Neural progenitor cell (in vitro differentiated cells): ENCODE results near the gene DCP1A. TPM values are rescaled to one million over a fixed set of nuclear protein-coding genes. Genes with fewer than 3 reads are reported as not detected.
"Not testable (repeated sequence)": the region's sequence is repeated elsewhere in the genome, so short reads cannot be mapped to it uniquely, and the experiment has no call there.

Source experiments
- DNase-seq: peaks from one replicate; pipeline ENCODE4 v3.0.0-alpha.2; 2016; ENCODE audit warnings: low spot score
- H2AFZ ChIP-seq: fragments of 200-600 bp; sonication (generic); replicated peaks from 2 replicates; pipeline ENCODE4 v1.6.1; 2016; ENCODE audit warnings: antibody characterized with exemption
- H3F3A ChIP-seq: fragments of 200-600 bp; sonication (generic); 2 replicates; pipeline ENCODE4 v1.6.1; 2016; ENCODE audit warnings: antibody characterized with exemption, low read depth
- H3K27ac ChIP-seq: fragments of 200-600 bp; sonication (generic); 2 replicates; pipeline ENCODE4 v1.5.1; 2016; ENCODE audit warnings: mild to moderate bottlenecking
- H3K27me3 ChIP-seq: fragments of 200-600 bp; sonication (generic); 2 replicates; pipeline ENCODE4 v1.6.1; 2016; ENCODE audit warnings: mild to moderate bottlenecking, moderate library complexity
- H3K36me3 ChIP-seq: fragments of 200-600 bp; sonication (generic); 2 replicates; pipeline ENCODE4 v1.5.1; 2016
- H3K4me1 ChIP-seq: fragments of 200-600 bp; sonication (generic); 2 replicates; pipeline ENCODE4 v1.6.1; 2016; ENCODE audit warnings: mixed run types
- H3K4me2 ChIP-seq: fragments of 200-600 bp; sonication (generic); 2 replicates; pipeline ENCODE4 v1.6.1; 2016
- H3K4me3 ChIP-seq: fragments of 200-600 bp; sonication (generic); 2 replicates; pipeline ENCODE4 v1.5.1; 2016
- H3K79me2 ChIP-seq: fragments of 200-600 bp; sonication (generic); 2 replicates; pipeline ENCODE4 v1.6.1; 2016; ENCODE audit warnings: low read depth
- H3K9ac ChIP-seq: fragments of 200-600 bp; sonication (generic); 2 replicates; pipeline ENCODE4 v1.6.1; 2016
- H3K9me3 ChIP-seq: fragments of 200-600 bp; sonication (generic); 2 replicates; pipeline ENCODE4 v1.5.1; 2016; ENCODE audit warnings: low read depth
- H4K20me1 ChIP-seq: fragments of 200-600 bp; sonication (generic); 2 replicates; pipeline ENCODE4 v1.6.1; 2016; ENCODE audit warnings: low read depth
- H3K27ac Mint-ChIP-seq: 3 replicates; pipeline ENCODE4 v1.8.0; 2021; ENCODE audit warnings: mixed read lengths
- H3K27me3 Mint-ChIP-seq: 2 replicates; pipeline ENCODE4 v1.8.0; 2022; ENCODE audit warnings: low read depth, mild to moderate bottlenecking, inconsistent platforms, moderate library complexity, mixed read lengths; ENCODE audit not compliant: insufficient read depth
- H3K36me3 Mint-ChIP-seq: 3 replicates; pipeline ENCODE4 v1.8.0; 2021; ENCODE audit warnings: mixed read lengths
- H3K4me1 Mint-ChIP-seq: 3 replicates; pipeline ENCODE4 v1.8.0; 2021; ENCODE audit warnings: mixed read lengths
- H3K4me3 Mint-ChIP-seq: 3 replicates; pipeline ENCODE4 v1.8.0; 2021; ENCODE audit warnings: mild to moderate bottlenecking, moderate library complexity, mixed read lengths
- H3K9me3 Mint-ChIP-seq: 3 replicates; pipeline ENCODE4 v1.8.0; 2020; ENCODE audit warnings: mixed read lengths
- EZH2 ChIP-seq: fragments of 200-600 bp; sonication (generic); IDR thresholded peaks from 2 replicates; pipeline ENCODE4 v1.6.1; 2017; ENCODE audit warnings: antibody characterized with exemption, mild to moderate bottlenecking, moderate library complexity
- EZH2phosphoT487 ChIP-seq: fragments of 200-600 bp; sonication (generic); IDR thresholded peaks from 2 replicates; pipeline ENCODE4 v1.6.1; 2017; ENCODE audit warnings: antibody characterized with exemption
- total RNA-seq: library from RNA; depleted of rRNA; stranded (reverse); fragments of >200 nt; gene quantifications from 2 replicates; pipeline ENCODE4 v1.2.3, GENCODE V29; 2015; ENCODE audit warnings: low replicate concordance
- TF ChIP-seq, protein P1 (sequence below): fragments of 200-600 bp; sonication (generic); IDR thresholded peaks from 2 replicates; pipeline ENCODE4 v1.5.1; 2017; ENCODE audit warnings: antibody characterized with exemption, mild to moderate bottlenecking

The DCP1A gene
- total RNA-seq, 1 donor from 2014 or later, result 24.1 TPM

DNA sequence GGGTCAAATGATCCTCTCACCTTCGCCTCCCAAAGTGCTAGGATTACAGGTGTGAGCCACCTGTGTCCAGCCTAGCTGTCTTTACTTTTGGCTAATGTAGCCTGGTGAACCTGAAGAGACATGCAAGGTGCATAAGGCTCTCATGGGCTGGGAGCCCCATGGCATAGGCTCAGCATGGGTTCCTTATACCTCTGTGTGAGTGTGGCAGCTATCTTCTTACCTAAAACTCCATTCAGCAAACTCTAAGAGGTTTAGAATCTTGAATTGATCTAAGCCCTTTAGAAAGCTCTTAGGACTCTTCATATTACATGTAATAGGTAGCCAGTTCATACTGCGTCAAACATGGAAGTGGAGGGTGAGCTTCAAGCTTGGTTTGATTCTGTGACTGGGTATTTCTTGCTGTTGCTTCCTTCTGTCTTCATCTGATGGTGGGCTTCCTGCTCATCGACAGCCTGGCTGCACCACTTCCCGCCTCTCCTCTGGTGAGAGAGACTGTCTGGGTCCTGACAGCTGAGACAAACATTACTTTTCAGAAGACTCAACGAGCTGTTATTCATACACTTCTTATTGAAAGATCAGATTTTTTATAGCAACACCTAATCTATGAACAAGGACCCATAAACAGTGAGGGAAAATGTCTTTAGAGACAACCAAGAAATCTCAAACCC is 72.3 kb downstream of the DCP1A start:
- no peaks in the 10 kb centered on the region for H3K27me3 ChIP-seq
- DNase-seq, result no peak
- no peak overlapping the region for H3K27ac ChIP-seq
- no peak overlapping the region for H3K4me2 ChIP-seq
- TF ChIP-seq, protein P1, sequence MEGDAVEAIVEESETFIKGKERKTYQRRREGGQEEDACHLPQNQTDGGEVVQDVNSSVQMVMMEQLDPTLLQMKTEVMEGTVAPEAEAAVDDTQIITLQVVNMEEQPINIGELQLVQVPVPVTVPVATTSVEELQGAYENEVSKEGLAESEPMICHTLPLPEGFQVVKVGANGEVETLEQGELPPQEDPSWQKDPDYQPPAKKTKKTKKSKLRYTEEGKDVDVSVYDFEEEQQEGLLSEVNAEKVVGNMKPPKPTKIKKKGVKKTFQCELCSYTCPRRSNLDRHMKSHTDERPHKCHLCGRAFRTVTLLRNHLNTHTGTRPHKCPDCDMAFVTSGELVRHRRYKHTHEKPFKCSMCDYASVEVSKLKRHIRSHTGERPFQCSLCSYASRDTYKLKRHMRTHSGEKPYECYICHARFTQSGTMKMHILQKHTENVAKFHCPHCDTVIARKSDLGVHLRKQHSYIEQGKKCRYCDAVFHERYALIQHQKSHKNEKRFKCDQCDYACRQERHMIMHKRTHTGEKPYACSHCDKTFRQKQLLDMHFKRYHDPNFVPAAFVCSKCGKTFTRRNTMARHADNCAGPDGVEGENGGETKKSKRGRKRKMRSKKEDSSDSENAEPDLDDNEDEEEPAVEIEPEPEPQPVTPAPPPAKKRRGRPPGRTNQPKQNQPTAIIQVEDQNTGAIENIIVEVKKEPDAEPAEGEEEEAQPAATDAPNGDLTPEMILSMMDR, result no peak
- TF ChIP-seq EZH2phosphoT487 (no peak), EZH2 (no peak)
- no peaks in the 10 kb centered on the region for H4K20me1 ChIP-seq
- H3K4me3 ChIP-seq, result no peak overlapping the region
- no peak overlapping the region for H2AFZ ChIP-seq
- Mint-ChIP-seq H3K4me1 (peaks cover 10% of the 10 kb centered on the region), H3K27ac (no peak overlapping the region), H3K27me3 (peaks cover 6% of the 10 kb centered on the region), H3K9me3 (no peaks in the 10 kb centered on the region), H3K4me3 (no peak overlapping the region), H3K36me3 (no peaks in the 10 kb centered on the region)
- peaks cover 8% of the 10 kb centered on the region for H3F3A ChIP-seq
- peaks cover 5% of the 10 kb centered on the region for H3K4me1 ChIP-seq
- no peaks in the 10 kb centered on the region for H3K9me3 ChIP-seq
- H3K36me3 ChIP-seq, result no peaks in the 10 kb centered on the region
- H3K79me2 ChIP-seq, result no peaks in the 10 kb centered on the region
- H3K9ac ChIP-seq, result no peak overlapping the region

DNA sequence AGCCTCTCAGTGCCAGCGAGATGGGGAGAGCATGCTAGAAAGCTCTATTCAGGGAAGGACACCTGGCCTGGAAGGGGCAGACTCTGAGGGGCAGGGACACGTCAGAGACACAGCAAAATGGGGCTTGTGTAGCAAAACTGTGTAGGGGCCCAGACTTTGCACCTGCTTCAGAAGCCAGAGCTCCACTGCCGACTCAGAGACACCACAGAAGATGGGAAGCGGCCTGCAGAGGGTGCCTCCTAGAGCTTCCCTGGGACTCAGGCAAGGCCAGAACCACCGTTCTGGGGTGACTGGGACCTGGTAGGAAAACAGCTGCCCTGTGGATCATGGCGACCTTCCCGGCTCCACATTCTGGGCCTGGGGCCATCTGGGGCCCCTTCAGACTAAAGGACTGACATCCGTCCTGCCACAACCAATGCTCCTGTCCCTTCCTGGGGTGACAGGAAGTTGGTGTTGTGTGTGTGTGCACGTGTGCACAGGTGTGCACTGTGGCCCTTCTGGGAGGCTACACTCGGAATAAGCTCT is 74.1 kb downstream of the DCP1A start:
- Histone ChIP-seq H2AFZ (no peak overlapping the region), H3K27me3 (no peaks in the 10 kb centered on the region), H3K4me1 (peaks cover 10% of the 10 kb centered on the region), H3K27ac (no peak overlapping the region), H4K20me1 (no peaks in the 10 kb centered on the region), H3F3A (peaks cover 12% of the 10 kb centered on the region), H3K9me3 (no peaks in the 10 kb centered on the region), H3K9ac (no peak overlapping the region), H3K4me2 (no peak overlapping the region), H3K79me2 (no peaks in the 10 kb centered on the region), H3K36me3 (no peaks in the 10 kb centered on the region), H3K4me3 (no peak overlapping the region)
- Mint-ChIP-seq H3K36me3 (no peaks in the 10 kb centered on the region), H3K27me3 (peaks cover 6% of the 10 kb centered on the region), H3K9me3 (no peaks in the 10 kb centered on the region), H3K4me1 (peaks cover 15% of the 10 kb centered on the region), H3K27ac (peak overlapping the region; percentile 95), H3K4me3 (no peak overlapping the region)
- TF ChIP-seq EZH2 (no peak), EZH2phosphoT487 (no peak)
- TF ChIP-seq, protein P1, result no peak
- no peak for DNase-seq

DNA sequence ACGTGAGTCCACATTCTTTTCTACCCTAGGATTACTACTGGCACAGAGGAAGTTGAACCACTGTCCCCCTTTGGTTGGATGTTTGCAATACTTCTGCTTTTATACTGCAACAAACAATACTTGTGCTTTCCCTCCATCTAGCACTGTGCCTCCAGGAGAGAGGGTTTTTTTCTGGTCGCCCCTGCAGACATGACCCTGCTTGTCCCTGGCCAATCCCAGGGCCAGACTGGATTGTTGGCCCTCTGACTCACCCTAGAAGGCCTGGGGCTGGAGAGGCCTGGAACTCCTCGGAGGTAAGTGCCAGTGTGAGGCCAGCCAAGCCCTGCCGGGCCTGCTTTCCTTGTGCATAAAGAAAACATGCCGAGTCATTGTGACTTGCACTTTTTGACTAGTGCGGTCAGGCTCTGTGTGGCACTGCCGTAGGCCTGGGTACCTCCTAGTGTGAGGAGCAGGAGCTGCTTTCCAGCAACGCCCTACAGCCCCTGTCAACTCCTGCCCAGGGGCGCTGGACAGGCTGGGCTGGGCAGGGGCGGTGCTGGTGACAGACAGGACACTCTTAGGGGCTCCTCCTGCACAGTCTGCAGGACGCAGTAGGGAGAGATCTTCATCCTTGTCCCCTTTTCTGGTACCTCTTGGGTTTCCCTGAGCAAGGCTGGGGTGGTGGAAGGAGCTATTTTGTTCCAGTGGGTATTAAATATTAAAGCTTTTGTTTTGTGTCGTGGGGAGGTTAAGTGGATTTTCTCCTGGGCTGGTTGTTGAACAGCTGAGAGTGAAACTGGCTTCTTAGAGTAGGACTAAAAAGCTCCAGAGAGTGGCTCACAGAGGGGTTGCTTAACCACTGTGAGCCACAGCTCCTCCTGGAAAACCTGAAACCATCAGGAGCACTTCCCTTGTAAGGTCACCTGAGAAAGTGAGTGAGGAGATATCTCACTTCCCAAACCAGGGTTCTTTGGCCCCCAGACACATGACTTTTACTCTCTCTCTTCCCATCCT is 77.2 kb downstream of the DCP1A start:
- H3K27me3 Mint-ChIP-seq, result peaks cover 8% of the 10 kb centered on the region
- H3F3A ChIP-seq, result peaks cover 21% of the 10 kb centered on the region
- no peaks in the 10 kb centered on the region for H3K36me3 ChIP-seq
- TF ChIP-seq EZH2 (no peak), EZH2phosphoT487 (no peak)
- TF ChIP-seq, protein P1, result no peak
- peak overlapping the region; percentile 0 for H3K4me2 ChIP-seq
- H3K9me3 Mint-ChIP-seq, result no peaks in the 10 kb centered on the region
- H3K9me3 ChIP-seq, result no peaks in the 10 kb centered on the region
- H4K20me1 ChIP-seq, result no peaks in the 10 kb centered on the region
- DNase-seq, result peak; percentile 88
- no peak overlapping the region for H3K4me3 ChIP-seq
- peak overlapping the region; percentile 21 for H2AFZ ChIP-seq
- peaks cover 20% of the 10 kb centered on the region for H3K4me1 ChIP-seq
- H3K27ac ChIP-seq, result peak overlapping the region; percentile 2
- H3K79me2 ChIP-seq, result no peaks in the 10 kb centered on the region
- H3K4me3 Mint-ChIP-seq, result peak overlapping the region; percentile 25
- H3K27me3 ChIP-seq, result no peaks in the 10 kb centered on the region
- no peaks in the 10 kb centered on the region for H3K36me3 Mint-ChIP-seq
- H3K4me1 Mint-ChIP-seq, result peaks cover 20% of the 10 kb centered on the region
- H3K9ac ChIP-seq, result no peak overlapping the region
- peak overlapping the region; percentile 7 for H3K27ac Mint-ChIP-seq

DNA sequence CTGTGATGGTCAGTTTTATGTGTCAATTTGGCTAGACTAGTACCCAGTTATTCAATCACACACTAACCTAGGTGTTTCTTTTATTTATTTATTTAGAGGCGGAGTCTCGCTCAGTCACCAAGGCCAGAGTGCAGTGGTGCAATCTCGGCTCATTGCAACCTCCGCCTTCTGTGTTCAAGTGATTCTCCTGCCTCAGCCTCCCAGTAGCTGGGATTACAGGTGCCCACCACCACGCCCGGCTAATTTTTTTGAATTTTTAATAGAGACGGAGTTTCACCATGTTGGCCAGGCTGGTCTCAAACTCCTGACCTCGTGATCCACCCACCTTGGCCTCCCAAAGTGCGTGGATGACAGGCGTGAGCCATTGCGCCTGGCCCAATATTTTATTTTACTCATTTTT is 78.2 kb downstream of the DCP1A start:
- not testable (repeated sequence) for H2AFZ ChIP-seq, H3K9ac ChIP-seq, H3K4me3 ChIP-seq, H3K4me3 Mint-ChIP-seq, H3K9me3 Mint-ChIP-seq, H3K27me3 Mint-ChIP-seq, H3K79me2 ChIP-seq, H3K36me3 ChIP-seq, H3K27ac ChIP-seq, H3K27me3 ChIP-seq, H3K27ac Mint-ChIP-seq, H3K9me3 ChIP-seq, DNase-seq, H3K4me2 ChIP-seq, H4K20me1 ChIP-seq, H3K36me3 Mint-ChIP-seq
- Histone ChIP-seq H3K4me1 (peaks cover 20% of the 10 kb centered on the region), H3F3A (peaks cover 28% of the 10 kb centered on the region)
- H3K4me1 Mint-ChIP-seq, result peaks cover 24% of the 10 kb centered on the region
